ENCODE data around the gene MTUS2. TPM values are rescaled to one million over a fixed set of nuclear protein-coding genes. Genes with fewer than 3 reads are reported as not detected.

MTUS2 gene
- total and polyA plus RNA-seq, 2 experiments from 2014 or later = 3.0 to 4.3 TPM

- Histone ChIP-seq H3K27me3 (no peaks in the 10 kb centered on the region), H4K20me1 (ENCODE audit: insufficient read depth, poor library complexity, severe bottlenecking) (no peaks in the 10 kb centered on the region), H3K4me2 (no peak overlapping the region), H2AFZ (no peak overlapping the region), H3K4me1 (ENCODE audit: insufficient read depth) (no peaks in the 10 kb centered on the region), H3K36me3 (replicated peaks; ENCODE audit: insufficient read depth, low read depth) (no peaks in the 10 kb centered on the region), H3K4me3 (no peak overlapping the region), H3K27ac (no peak overlapping the region), H3K79me2 (no peaks in the 10 kb centered on the region), H3K9me2 (replicated peaks; ENCODE audit: insufficient read depth) (no peaks in the 10 kb centered on the region), H3K9me3 (ENCODE audit: low read depth) (no peaks in the 10 kb centered on the region)
- TF ChIP-seq CTCF (IDR thresholded peaks at IDR 0.05; ENCODE audit: poor library complexity) (no peak), EZH2 (IDR thresholded peaks at IDR 0.05; ENCODE audit: borderline replicate concordance) (no peak), EZH2phosphoT487 (IDR thresholded peaks at IDR 0.05; ENCODE audit: low read depth, severe bottlenecking, unreplicated experiment) (no peak)
- no peak for DNase-seq (ENCODE audit: low spot score)
- WGBS (ENCODE audit: low lambda C conversion rate, missing lambda C conversion rate) = 50% methylated on average over 3 of the region's 3 CpGs
Measured at GRCh38 chr13:29073755-29074154, 253.6 kb downstream of the MTUS2 start.

- no peak for DNase-seq (ENCODE audit: low spot score)
- no peaks in the 10 kb centered on the region for H3K36me3 ChIP-seq (replicated peaks; ENCODE audit: insufficient read depth, low read depth)
- no peaks in the 10 kb centered on the region for H4K20me1 ChIP-seq (ENCODE audit: insufficient read depth, poor library complexity, severe bottlenecking)
- no peak overlapping the region for H3K27ac ChIP-seq
- H3K27me3 ChIP-seq = no peaks in the 10 kb centered on the region
- no peaks in the 10 kb centered on the region for H3K79me2 ChIP-seq
- 53% methylated on average over 3 of the region's 3 CpGs for WGBS (ENCODE audit: low lambda C conversion rate, missing lambda C conversion rate)
- TF ChIP-seq CTCF (IDR thresholded peaks at IDR 0.05; ENCODE audit: poor library complexity) = no peak
- no peak for TF ChIP-seq EZH2phosphoT487 (IDR thresholded peaks at IDR 0.05; ENCODE audit: low read depth, severe bottlenecking, unreplicated experiment)
- TF ChIP-seq EZH2 (IDR thresholded peaks at IDR 0.05; ENCODE audit: borderline replicate concordance) = no peak
- no peak overlapping the region for H3K4me2 ChIP-seq
- no peaks in the 10 kb centered on the region for H3K9me3 ChIP-seq (ENCODE audit: low read depth)
- no peak overlapping the region for H3K4me3 ChIP-seq
- no peaks in the 10 kb centered on the region for H3K9me2 ChIP-seq (replicated peaks; ENCODE audit: insufficient read depth)
- no peak overlapping the region for H2AFZ ChIP-seq
- H3K4me1 ChIP-seq (ENCODE audit: insufficient read depth) = no peaks in the 10 kb centered on the region
Measured at GRCh38 chr13:29077051-29077813, 257.1 kb downstream of the MTUS2 start.

GRCh38 chr13:29081036-29081435, 260.9 kb downstream of the MTUS2 start:
- H3K4me1 ChIP-seq (ENCODE audit: insufficient read depth) = no peaks in the 10 kb centered on the region
- no peak overlapping the region for H2AFZ ChIP-seq
- no peaks in the 10 kb centered on the region for H3K36me3 ChIP-seq (replicated peaks; ENCODE audit: insufficient read depth, low read depth)
- H3K79me2 ChIP-seq = no peaks in the 10 kb centered on the region
- TF ChIP-seq EZH2 (IDR thresholded peaks at IDR 0.05; ENCODE audit: borderline replicate concordance) (no peak), EZH2phosphoT487 (IDR thresholded peaks at IDR 0.05; ENCODE audit: low read depth, severe bottlenecking, unreplicated experiment) (no peak), CTCF (IDR thresholded peaks at IDR 0.05; ENCODE audit: poor library complexity) (peak; percentile 22)
- H3K27me3 ChIP-seq = no peaks in the 10 kb centered on the region
- H3K9me2 ChIP-seq (replicated peaks; ENCODE audit: insufficient read depth) = no peaks in the 10 kb centered on the region
- H4K20me1 ChIP-seq (ENCODE audit: insufficient read depth, poor library complexity, severe bottlenecking) = no peaks in the 10 kb centered on the region
- DNase-seq (ENCODE audit: low spot score) = no peak
- H3K4me3 ChIP-seq = no peak overlapping the region
- H3K9me3 ChIP-seq (ENCODE audit: low read depth) = no peaks in the 10 kb centered on the region
- no peak overlapping the region for H3K27ac ChIP-seq
- 42% methylated on average over 1 of the region's 1 CpG for WGBS (ENCODE audit: low lambda C conversion rate, missing lambda C conversion rate)
- no peak overlapping the region for H3K4me2 ChIP-seq

Data from hepatocyte (in vitro differentiated cells).